Astrocyte (in vitro differentiated cells and primary cell): Measurements from ENCODE around the gene TERT. TPM values are rescaled to one million over a fixed set of nuclear protein-coding genes. Genes with fewer than 3 reads are reported as not detected.
"Not testable (repeated sequence)": the region's sequence is repeated elsewhere in the genome, so short reads cannot be mapped to it uniquely, and the experiment has no call there.

Experiments
- DNase-seq: peaks from one replicate; pipeline ENCODE4 v3.0.0-alpha.2; 2010; ENCODE audit warnings: low read depth
- FAIRE-seq: peaks from 2 replicates; lab custom pipeline; 2011; peaks lifted over from hg19 to GRCh38; lab: Jason Lieb, UNC
- H2AFZ ChIP-seq: 2 replicates; pipeline ENCODE4 v1.6.0; 2012; ENCODE audit warnings: low read depth, low read length, inconsistent platforms
- H3K27ac ChIP-seq: 2 replicates; pipeline ENCODE4 v1.5.1; 2011; ENCODE audit warnings: low read depth, low read length, inconsistent platforms
- H3K27me3 ChIP-seq: 2 replicates; pipeline ENCODE4 v1.6.0; 2011; ENCODE audit warnings: low read length, inconsistent platforms; ENCODE audit not compliant: insufficient read depth
- H3K36me3 ChIP-seq: 2 replicates; pipeline ENCODE4 v1.5.1; 2011; ENCODE audit warnings: low read length, inconsistent platforms; ENCODE audit not compliant: insufficient read depth
- H3K4me1 ChIP-seq: 2 replicates; pipeline ENCODE4 v1.5.1; 2011; ENCODE audit warnings: low read length, inconsistent platforms; ENCODE audit not compliant: insufficient read depth
- H3K4me2 ChIP-seq: 2 replicates; pipeline ENCODE4 v1.6.0; 2012; ENCODE audit warnings: low read length, inconsistent platforms
- H3K4me3 ChIP-seq: 2 replicates; pipeline ENCODE4 v1.5.1; 2011; ENCODE audit warnings: low read depth, mild to moderate bottlenecking, low read length, inconsistent platforms; ENCODE audit not compliant: insufficient read depth
- H3K79me2 ChIP-seq: 2 replicates; pipeline ENCODE4 v1.6.0; 2012; ENCODE audit warnings: mild to moderate bottlenecking, low read length, inconsistent platforms; ENCODE audit not compliant: insufficient read depth
- H3K9ac ChIP-seq: 2 replicates; pipeline ENCODE4 v1.6.0; 2012; ENCODE audit warnings: mild to moderate bottlenecking, low read length, inconsistent platforms
- H3K9me3 ChIP-seq: 2 replicates; pipeline ENCODE4 v1.5.1; 2012; ENCODE audit warnings: low read depth, mild to moderate bottlenecking, low read length, inconsistent platforms; ENCODE audit not compliant: insufficient read depth
- H4K20me1 ChIP-seq: 2 replicates; pipeline ENCODE4 v1.6.0; 2012; ENCODE audit warnings: low read length, inconsistent platforms; ENCODE audit not compliant: insufficient read depth
- H3K27ac Mint-ChIP-seq: one replicate; pipeline ENCODE4 v1.8.0; 2021; ENCODE audit warnings: mild to moderate bottlenecking, mixed read lengths; ENCODE audit not compliant: unreplicated experiment
- H3K27me3 Mint-ChIP-seq: one replicate; pipeline ENCODE4 v1.8.0; 2021; ENCODE audit warnings: low read depth, mixed read lengths; ENCODE audit not compliant: unreplicated experiment
- H3K36me3 Mint-ChIP-seq: one replicate; pipeline ENCODE4 v1.8.0; 2021; ENCODE audit warnings: low read depth, mixed read lengths; ENCODE audit not compliant: unreplicated experiment
- H3K4me1 Mint-ChIP-seq: one replicate; pipeline ENCODE4 v1.8.0; 2021; ENCODE audit warnings: low read depth, mixed read lengths; ENCODE audit not compliant: unreplicated experiment
- H3K4me3 Mint-ChIP-seq: one replicate; pipeline ENCODE4 v1.8.0; 2021; ENCODE audit warnings: mild to moderate bottlenecking, moderate library complexity, mixed read lengths; ENCODE audit not compliant: unreplicated experiment
- H3K9me3 Mint-ChIP-seq: one replicate; pipeline ENCODE4 v1.8.0; 2021; ENCODE audit warnings: mild to moderate bottlenecking, mixed read lengths; ENCODE audit not compliant: unreplicated experiment
- EZH2 ChIP-seq: IDR thresholded peaks from 2 replicates; pipeline ENCODE4 v1.6.1; 2012; ENCODE audit warnings: mild to moderate bottlenecking, low read length, inconsistent platforms; ENCODE audit not compliant: insufficient read depth
- total RNA-seq: library from RNA; stranded (reverse); gene quantifications from 2 replicates; pipeline ENCODE4 v1.2.1, GENCODE V29; 2021
- TF ChIP-seq, protein P1 (sequence below): IDR thresholded peaks from 2 replicates; pipeline ENCODE4 v1.5.1; 2011; ENCODE audit warnings: low read depth, mild to moderate bottlenecking, inconsistent platforms, low read length, moderate library complexity; ENCODE audit not compliant: insufficient read depth

TERT gene
- total RNA-seq, 1 donor from 2014 or later = 0.50 TPM

DNA sequence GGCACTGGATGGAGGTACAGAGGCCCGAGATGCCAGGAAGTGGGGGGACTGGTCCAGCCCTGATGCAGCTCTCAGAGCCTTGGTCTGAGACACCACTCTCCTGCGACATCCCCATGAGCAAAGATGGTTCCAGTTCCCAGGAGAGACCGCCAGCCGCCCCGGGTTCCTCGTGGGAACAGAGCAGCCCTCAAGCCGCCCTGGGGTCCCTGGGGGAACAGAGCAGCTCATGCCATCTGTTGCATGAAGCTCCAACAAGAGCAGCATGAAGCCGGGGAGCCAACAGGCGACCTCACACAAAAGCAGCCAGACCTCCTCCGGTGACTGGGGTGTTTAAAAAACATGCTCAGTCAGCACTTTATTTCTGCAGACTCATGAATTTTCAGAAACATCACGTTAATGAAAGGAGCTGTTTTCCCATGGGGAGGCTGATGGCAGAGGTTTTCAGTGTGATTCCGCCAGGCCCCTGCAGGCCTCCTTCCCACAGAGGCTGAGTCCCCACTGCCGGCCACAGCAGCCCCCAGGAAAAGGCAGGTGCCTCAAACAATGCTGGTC is 63.4 kb downstream of the TERT start:
- Histone ChIP-seq H3K27ac (no peak overlapping the region), H3K4me2 (no peak overlapping the region), H3K9ac (no peak overlapping the region), H4K20me1 (no peaks in the 10 kb centered on the region), H3K4me1 (no peaks in the 10 kb centered on the region), H3K79me2 (no peaks in the 10 kb centered on the region), H3K27me3 (no peaks in the 10 kb centered on the region), H2AFZ (no peak overlapping the region), H3K4me3 (no peak overlapping the region), H3K36me3 (no peaks in the 10 kb centered on the region), H3K9me3 (peaks cover 9% of the 10 kb centered on the region)
- Mint-ChIP-seq H3K4me1 (no peaks in the 10 kb centered on the region), H3K36me3 (peaks cover 2% of the 10 kb centered on the region), H3K27me3 (peaks cover 38% of the 10 kb centered on the region), H3K27ac (no peak overlapping the region), H3K9me3 (peaks cover 13% of the 10 kb centered on the region), H3K4me3 (no peak overlapping the region)
- FAIRE-seq (no peak), DNase-seq (no peak)
- TF ChIP-seq EZH2 = no peak
- TF ChIP-seq, protein P1, sequence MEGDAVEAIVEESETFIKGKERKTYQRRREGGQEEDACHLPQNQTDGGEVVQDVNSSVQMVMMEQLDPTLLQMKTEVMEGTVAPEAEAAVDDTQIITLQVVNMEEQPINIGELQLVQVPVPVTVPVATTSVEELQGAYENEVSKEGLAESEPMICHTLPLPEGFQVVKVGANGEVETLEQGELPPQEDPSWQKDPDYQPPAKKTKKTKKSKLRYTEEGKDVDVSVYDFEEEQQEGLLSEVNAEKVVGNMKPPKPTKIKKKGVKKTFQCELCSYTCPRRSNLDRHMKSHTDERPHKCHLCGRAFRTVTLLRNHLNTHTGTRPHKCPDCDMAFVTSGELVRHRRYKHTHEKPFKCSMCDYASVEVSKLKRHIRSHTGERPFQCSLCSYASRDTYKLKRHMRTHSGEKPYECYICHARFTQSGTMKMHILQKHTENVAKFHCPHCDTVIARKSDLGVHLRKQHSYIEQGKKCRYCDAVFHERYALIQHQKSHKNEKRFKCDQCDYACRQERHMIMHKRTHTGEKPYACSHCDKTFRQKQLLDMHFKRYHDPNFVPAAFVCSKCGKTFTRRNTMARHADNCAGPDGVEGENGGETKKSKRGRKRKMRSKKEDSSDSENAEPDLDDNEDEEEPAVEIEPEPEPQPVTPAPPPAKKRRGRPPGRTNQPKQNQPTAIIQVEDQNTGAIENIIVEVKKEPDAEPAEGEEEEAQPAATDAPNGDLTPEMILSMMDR = no peak

DNA sequence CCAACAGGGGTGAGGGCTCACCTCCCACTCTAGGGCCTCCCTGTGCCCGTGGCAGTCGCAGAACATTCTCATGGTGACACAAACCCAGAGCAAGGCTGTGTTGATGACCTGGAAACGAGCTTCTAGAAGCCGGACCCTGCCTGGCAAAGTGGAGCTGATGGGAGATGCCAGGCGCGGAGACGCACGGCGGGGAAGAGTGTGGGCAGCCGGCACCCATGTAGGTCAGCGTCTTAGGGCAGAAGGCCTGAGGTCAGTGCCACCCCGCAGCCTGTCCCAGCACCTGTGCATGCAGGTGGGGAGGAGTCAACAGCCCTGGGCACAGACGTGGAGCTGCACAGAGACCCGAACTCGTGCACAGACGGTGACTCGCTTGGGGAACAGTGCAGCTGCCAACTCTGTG is 64.3 kb downstream of the TERT start:
- H3K27ac ChIP-seq = no peak overlapping the region
- DNase-seq (no peak), FAIRE-seq (no peak)

DNA sequence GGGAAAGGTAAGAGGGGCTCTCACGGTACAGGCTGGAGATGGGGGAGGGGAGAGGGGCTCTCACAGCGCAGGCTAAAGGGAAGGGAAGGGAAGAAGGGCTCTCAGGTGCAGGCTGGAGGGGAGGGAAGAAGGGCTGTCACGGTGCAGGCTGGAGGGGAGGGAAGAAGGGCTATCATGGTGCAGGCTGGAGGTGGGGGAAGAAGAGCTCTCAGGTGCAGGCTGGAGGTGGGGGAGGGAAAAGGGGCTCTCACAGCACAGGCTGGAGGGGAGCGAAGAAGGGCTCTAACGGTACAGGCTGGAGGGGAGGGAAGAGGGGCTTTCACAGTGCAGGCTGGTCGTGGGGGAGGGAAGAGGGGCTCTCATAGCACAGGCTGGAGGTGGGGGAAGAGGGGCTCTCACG is 65.0 kb downstream of the TERT start:
- Histone ChIP-seq H3K4me1 (no peaks in the 10 kb centered on the region), H2AFZ (no peak overlapping the region), H3K4me2 (no peak overlapping the region), H3K27me3 (no peaks in the 10 kb centered on the region), H3K79me2 (no peaks in the 10 kb centered on the region), H4K20me1 (no peaks in the 10 kb centered on the region), H3K4me3 (no peak overlapping the region), H3K36me3 (no peaks in the 10 kb centered on the region), H3K27ac (no peak overlapping the region), H3K9me3 (no peaks in the 10 kb centered on the region), H3K9ac (no peak overlapping the region)
- Mint-ChIP-seq H3K36me3 (no peaks in the 10 kb centered on the region), H3K27me3 (peaks cover 30% of the 10 kb centered on the region), H3K4me1 (no peaks in the 10 kb centered on the region), H3K27ac (no peak overlapping the region), H3K4me3 (no peak overlapping the region), H3K9me3 (no peaks in the 10 kb centered on the region)
- DNase-seq = no peak
- FAIRE-seq = no peak
- TF ChIP-seq, protein P1 = no peak
- TF ChIP-seq EZH2 = no peak

More for the DNA sequence above, 64.3 kb downstream of the TERT start:
- Mint-ChIP-seq H3K9me3 (peaks cover 4% of the 10 kb centered on the region), H3K27me3 (peaks cover 32% of the 10 kb centered on the region), H3K36me3 (peaks cover 1% of the 10 kb centered on the region), H3K4me1 (no peaks in the 10 kb centered on the region), H3K27ac (no peak overlapping the region), H3K4me3 (no peak overlapping the region)
- Histone ChIP-seq H3K4me3 (no peak overlapping the region), H3K9me3 (peaks cover 5% of the 10 kb centered on the region), H4K20me1 (no peaks in the 10 kb centered on the region), H3K9ac (no peak overlapping the region), H3K36me3 (no peaks in the 10 kb centered on the region), H3K79me2 (no peaks in the 10 kb centered on the region), H3K4me2 (no peak overlapping the region), H2AFZ (no peak overlapping the region), H3K4me1 (no peaks in the 10 kb centered on the region), H3K27me3 (no peaks in the 10 kb centered on the region)
- TF ChIP-seq, protein P1 = no peak
- TF ChIP-seq EZH2 = no peak

DNA sequence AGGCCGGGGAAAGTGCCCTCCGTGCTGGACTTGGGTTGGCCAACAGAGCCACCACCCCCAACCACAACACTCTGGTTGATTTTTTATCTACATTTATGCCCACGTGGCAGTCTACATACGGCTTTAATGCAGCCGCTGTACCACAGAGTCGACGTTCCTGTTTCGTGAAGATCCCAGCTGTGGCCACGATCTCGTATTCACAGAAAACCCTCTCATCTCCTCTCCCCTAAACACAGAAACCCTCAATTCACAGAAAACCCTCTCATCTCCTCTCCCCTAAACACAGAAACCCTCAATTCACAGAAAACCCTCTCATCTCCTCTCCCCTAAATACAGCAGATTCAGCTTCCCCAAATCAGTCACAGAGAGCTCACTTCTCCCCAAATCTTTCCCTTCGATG is 65.8 kb downstream of the TERT start:
- H3K36me3 Mint-ChIP-seq, FAIRE-seq, H3K9me3 Mint-ChIP-seq, H3K27ac ChIP-seq, H3K27ac Mint-ChIP-seq, H3K36me3 ChIP-seq, H3K4me1 ChIP-seq, H3K9ac ChIP-seq, H3K4me3 Mint-ChIP-seq, H4K20me1 ChIP-seq, H2AFZ ChIP-seq, H3K4me2 ChIP-seq, DNase-seq, H3K79me2 ChIP-seq, H3K9me3 ChIP-seq, H3K27me3 ChIP-seq, H3K4me1 Mint-ChIP-seq, H3K4me3 ChIP-seq: not testable (repeated sequence)
- H3K27me3 Mint-ChIP-seq = peaks cover 36% of the 10 kb centered on the region
